Measurements from ENCODE around the gene CDK13. TPM values are rescaled to one million over a fixed set of nuclear protein-coding genes. Genes with fewer than 3 reads are reported as not detected.

CDK13 gene
- total RNA-seq, 1 donor from 2014 or later, result 83.6 TPM

DNA sequence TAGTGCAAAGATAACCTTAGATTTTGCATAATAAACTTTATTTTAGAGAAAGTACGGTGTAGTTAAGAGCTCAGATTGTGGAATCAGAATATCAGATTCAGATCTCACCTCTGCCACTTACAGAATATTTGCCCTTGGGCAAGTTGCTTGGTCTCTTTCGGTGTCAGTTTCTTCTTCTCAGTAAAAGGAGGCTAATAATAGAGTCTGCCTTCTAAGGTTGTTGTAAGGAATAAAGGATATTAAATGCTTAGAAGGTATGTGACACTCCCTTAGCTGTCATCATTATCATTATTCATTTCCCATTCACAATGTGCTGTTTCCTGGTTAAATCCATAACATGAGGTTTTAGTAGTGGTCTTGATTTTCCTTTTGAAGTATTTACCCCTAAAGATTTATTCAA, 142.1 kb downstream of the CDK13 start:
- TF ChIP-seq, protein P1, sequence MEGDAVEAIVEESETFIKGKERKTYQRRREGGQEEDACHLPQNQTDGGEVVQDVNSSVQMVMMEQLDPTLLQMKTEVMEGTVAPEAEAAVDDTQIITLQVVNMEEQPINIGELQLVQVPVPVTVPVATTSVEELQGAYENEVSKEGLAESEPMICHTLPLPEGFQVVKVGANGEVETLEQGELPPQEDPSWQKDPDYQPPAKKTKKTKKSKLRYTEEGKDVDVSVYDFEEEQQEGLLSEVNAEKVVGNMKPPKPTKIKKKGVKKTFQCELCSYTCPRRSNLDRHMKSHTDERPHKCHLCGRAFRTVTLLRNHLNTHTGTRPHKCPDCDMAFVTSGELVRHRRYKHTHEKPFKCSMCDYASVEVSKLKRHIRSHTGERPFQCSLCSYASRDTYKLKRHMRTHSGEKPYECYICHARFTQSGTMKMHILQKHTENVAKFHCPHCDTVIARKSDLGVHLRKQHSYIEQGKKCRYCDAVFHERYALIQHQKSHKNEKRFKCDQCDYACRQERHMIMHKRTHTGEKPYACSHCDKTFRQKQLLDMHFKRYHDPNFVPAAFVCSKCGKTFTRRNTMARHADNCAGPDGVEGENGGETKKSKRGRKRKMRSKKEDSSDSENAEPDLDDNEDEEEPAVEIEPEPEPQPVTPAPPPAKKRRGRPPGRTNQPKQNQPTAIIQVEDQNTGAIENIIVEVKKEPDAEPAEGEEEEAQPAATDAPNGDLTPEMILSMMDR (IDR thresholded peaks at IDR 0.05), result no peak
- intact Hi-C loops (cut with micrococcal nuclease), result no loop called here
- POLR2A ChIA-PET, result no interaction called here
- Mint-ChIP-seq H3K4me3 (no peak overlapping the region), H3K36me3 (ENCODE audit: low read depth) (peaks cover 75% of the 10 kb centered on the region), H3K27me3 (no peaks in the 10 kb centered on the region), H3K9me3 (no peaks in the 10 kb centered on the region), H3K4me1 (no peaks in the 10 kb centered on the region), H3K27ac (no peak overlapping the region)
- ATAC-seq (ENCODE audit: low read depth), result no peak
- CTCF ChIA-PET, result interaction anchor here (0.7 kb wide), 1 partner anchor 196 kb away, joined by 3 read pairs; no protein-coding TSS in a partner anchor
- no peak for DNase-seq

DNA sequence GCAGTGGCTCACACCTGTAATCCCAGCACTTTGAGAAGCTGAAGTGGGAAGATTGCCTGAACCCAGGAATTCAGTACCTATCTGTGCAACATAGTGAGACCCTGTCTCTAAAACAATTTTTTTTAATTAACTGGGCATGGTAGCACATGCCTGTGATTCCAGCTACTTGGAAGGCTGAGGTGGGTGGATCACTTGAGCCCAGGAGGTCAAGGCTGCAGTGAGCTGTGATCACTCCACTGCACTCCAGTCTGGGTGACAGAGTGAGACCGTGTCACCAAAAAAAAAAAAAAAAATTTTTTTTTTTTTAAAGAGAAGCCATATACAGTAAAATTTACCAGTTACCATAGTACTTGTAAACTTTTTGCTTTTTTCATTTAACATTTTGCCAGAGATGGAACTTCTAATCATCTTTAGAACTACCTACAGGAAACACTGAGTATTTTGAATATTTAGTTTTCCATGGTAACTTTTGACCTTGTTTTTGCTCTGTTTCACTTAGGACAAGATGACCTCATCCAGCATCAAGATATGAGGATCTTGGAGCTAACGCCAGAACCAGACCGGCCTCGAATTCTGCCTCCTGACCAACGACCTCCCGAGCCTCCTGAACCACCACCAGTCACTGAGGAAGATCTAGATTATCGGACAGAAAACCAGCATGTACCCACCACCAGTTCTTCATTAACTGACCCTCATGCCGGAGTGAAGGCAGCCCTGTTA, 143.7 kb downstream of the CDK13 start:
- ATAC-seq (ENCODE audit: low read depth), result no peak
- TF ChIP-seq, protein P1 (IDR thresholded peaks at IDR 0.05), result no peak
- no peak overlapping the region for H3K4me3 Mint-ChIP-seq
- intact Hi-C loops (cut with micrococcal nuclease), result no loop called here
- no peaks in the 10 kb centered on the region for H3K27me3 Mint-ChIP-seq
- no peaks in the 10 kb centered on the region for H3K9me3 Mint-ChIP-seq
- H3K4me1 Mint-ChIP-seq, result no peaks in the 10 kb centered on the region
- H3K36me3 Mint-ChIP-seq (ENCODE audit: low read depth), result peaks cover 68% of the 10 kb centered on the region
- H3K27ac Mint-ChIP-seq, result peak overlapping the region; percentile 38
- ChIA-PET POLR2A (no interaction called here), CTCF (interaction anchor here (1.0 to 1.1 kb wide), 2 partner anchors 41 to 198 kb away, joined by 3 to 4 read pairs; partner anchors contain the start of genes MPLKIP and SUGCT)
- DNase-seq, result no peak

DNA sequence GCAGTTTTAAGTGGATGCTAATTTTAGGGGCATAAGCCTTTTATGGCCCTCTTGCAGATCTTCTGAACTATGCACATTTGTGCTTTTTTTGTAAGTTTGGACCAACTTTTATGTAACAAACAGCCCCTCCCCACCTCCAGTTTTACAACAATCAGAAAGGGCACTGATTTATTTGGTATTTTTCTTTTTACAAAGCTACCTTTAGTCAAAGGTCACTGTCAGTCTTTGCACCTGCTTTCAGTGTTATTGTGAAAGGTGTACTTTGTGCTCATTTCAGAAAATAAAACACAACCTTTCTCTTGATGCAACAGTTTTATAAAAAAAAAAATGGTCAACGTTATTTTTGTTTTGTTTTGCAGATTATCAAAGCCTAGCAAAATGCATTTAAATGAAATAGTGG, 145.2 kb downstream of the CDK13 start:
- Mint-ChIP-seq H3K4me1 (no peaks in the 10 kb centered on the region), H3K27ac (no peak overlapping the region), H3K36me3 (ENCODE audit: low read depth) (peaks cover 56% of the 10 kb centered on the region), H3K4me3 (no peak overlapping the region), H3K9me3 (no peaks in the 10 kb centered on the region), H3K27me3 (no peaks in the 10 kb centered on the region)
- intact Hi-C loops (cut with micrococcal nuclease), result no loop called here
- POLR2A ChIA-PET, result interaction anchor here (0.7 kb wide), 1 partner anchor 20 kb away, joined by 10 read pairs; no protein-coding TSS in a partner anchor
- ATAC-seq (ENCODE audit: low read depth), result no peak
- CTCF ChIA-PET, result interaction anchor here (1.2 kb wide), 1 partner anchor 199 kb away, joined by 5 read pairs; no protein-coding TSS in a partner anchor
- TF ChIP-seq, protein P1 (IDR thresholded peaks at IDR 0.05), result no peak
- DNase-seq, result no peak

DNA sequence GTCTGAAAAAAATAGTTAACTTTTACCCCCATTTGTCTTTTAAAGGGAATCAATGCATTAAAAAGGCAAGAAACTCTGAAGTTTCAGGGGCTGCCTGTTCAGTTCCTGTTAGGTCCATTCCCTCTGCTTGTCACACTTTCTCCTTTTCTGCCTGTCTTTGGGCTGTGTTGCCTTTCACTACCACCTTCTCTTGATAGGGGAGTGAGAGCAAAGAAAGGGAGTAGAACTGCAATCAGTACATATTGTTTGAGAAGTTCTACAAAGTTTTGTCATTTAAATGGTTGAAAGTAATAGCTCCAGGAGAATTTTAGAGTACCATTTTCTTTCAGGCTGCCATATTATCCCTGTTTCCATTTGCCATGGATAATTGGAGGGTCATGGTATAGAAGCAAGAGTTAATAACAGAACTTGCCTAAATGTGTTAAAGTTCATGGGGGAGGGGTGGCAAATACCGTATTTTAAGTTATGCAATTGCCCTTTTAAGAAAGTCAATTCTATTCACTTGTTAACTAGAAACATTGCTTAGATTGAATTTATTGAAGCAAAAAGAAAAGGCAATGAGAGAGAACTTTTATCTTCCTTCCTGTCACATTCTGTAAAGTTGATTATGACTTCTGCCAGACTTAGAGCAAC, 145.8 kb downstream of the CDK13 start:
- ChIA-PET POLR2A (interaction anchor here (0.7 kb wide), 1 partner anchor 21 kb away, joined by 10 read pairs; no protein-coding TSS in a partner anchor), CTCF (interaction anchor here (1.2 kb wide), 1 partner anchor 200 kb away, joined by 5 read pairs; no protein-coding TSS in a partner anchor)
- H3K36me3 Mint-ChIP-seq (ENCODE audit: low read depth), result peaks cover 54% of the 10 kb centered on the region
- no peaks in the 10 kb centered on the region for H3K4me1 Mint-ChIP-seq
- intact Hi-C loops (cut with micrococcal nuclease), result no loop called here
- TF ChIP-seq, protein P1 (IDR thresholded peaks at IDR 0.05), result no peak
- no peaks in the 10 kb centered on the region for H3K27me3 Mint-ChIP-seq
- no peak overlapping the region for H3K27ac Mint-ChIP-seq
- ATAC-seq (ENCODE audit: low read depth) (no peak), DNase-seq (no peak)
- H3K4me3 Mint-ChIP-seq, result no peak overlapping the region
- H3K9me3 Mint-ChIP-seq, result no peaks in the 10 kb centered on the region

- peaks cover 40% of the 10 kb centered on the region for H3K36me3 Mint-ChIP-seq (ENCODE audit: low read depth)
- H3K4me3 Mint-ChIP-seq, result no peak overlapping the region
- no peak for ATAC-seq (ENCODE audit: low read depth)
- H3K4me1 Mint-ChIP-seq, result no peaks in the 10 kb centered on the region
- no peak overlapping the region for H3K27ac Mint-ChIP-seq
- no peaks in the 10 kb centered on the region for H3K9me3 Mint-ChIP-seq
- TF ChIP-seq, protein P1 (IDR thresholded peaks at IDR 0.05), result no peak
- CTCF ChIA-PET, result interaction anchor here (1.5 kb wide), 1 partner anchor 46 kb away, joined by 3 read pairs; no protein-coding TSS in a partner anchor
- intact Hi-C loops (cut with micrococcal nuclease), result no loop called here
- POLR2A ChIA-PET, result no interaction called here
- no peak for DNase-seq
- H3K27me3 Mint-ChIP-seq, result no peaks in the 10 kb centered on the region
Measured at GRCh38 chr7:40097728-40098127, 147.7 kb downstream of the CDK13 start.

Data from activated B cell treated with CpG ODN at 0.5 μM for 24 hours (primary cell).